Panc1 (cell line): ENCODE measurements around the gene LARGE2. TPM values are rescaled to one million over a fixed set of nuclear protein-coding genes. Genes with fewer than 3 reads are reported as not detected.
A peak's percentile ranks its signal among the peaks of the same experiment; 100 is the strongest.

Experiments
- ATAC-seq: fragments of 200-7000 bp; cut with Tn5 transposase; 2 replicates; pipeline ENCODE4 v1.9.1; 2020; ENCODE audit warnings: mild to moderate bottlenecking, moderate library complexity
- BruUV-seq: library from RNA; stranded (reverse); fragments of 400-500 nt; replicated peaks from 2 replicates; lab custom pipeline; 2021; lab: Mats Ljungman, UMichigan
- CTCF ChIA-PET: fragments of 300-600 bp; sonication (Branson Sonifier 250); formaldehyde crosslinking; loops from one replicate; lab custom pipeline; 2022; ENCODE audit warnings: antibody characterized with exemption; lab: Charles Lee
- POLR2A ChIA-PET: fragments of 300-600 bp; sonication (Branson Sonifier 250); formaldehyde crosslinking; loops from one replicate; lab custom pipeline; 2022; ENCODE audit warnings: antibody characterized with exemption; lab: Charles Lee
- DNase-seq: peaks from one replicate; pipeline ENCODE4 v3.0.0-alpha.2; 2010; ENCODE audit warnings: low read depth, low spot score
- H3K27ac ChIP-seq: 2 replicates; pipeline ENCODE4 v1.5.1; 2011; ENCODE audit warnings: mild to moderate bottlenecking, low read length, inconsistent platforms
- H3K27me3 ChIP-seq: fragments of 200-500 bp; sonication (Bioruptor generic); 2 replicates; pipeline ENCODE4 v1.6.0; 2014; ENCODE audit warnings: low read length, inconsistent platforms; ENCODE audit not compliant: control insufficient read depth, insufficient read depth
- H3K36me3 ChIP-seq: fragments of 200-500 bp; sonication (Bioruptor generic); 2 replicates; pipeline ENCODE4 v1.5.1; 2014; ENCODE audit warnings: inconsistent platforms, mild to moderate bottlenecking, low read length, moderate library complexity; ENCODE audit not compliant: control insufficient read depth, insufficient read depth
- H3K4me1 ChIP-seq: 2 replicates; pipeline ENCODE4 v1.5.1; 2011; ENCODE audit warnings: inconsistent platforms, mild to moderate bottlenecking, low read length, moderate library complexity; ENCODE audit not compliant: control insufficient read depth, insufficient read depth
- H3K4me3 ChIP-seq, 2 experiments: 2 replicates each; pipeline ENCODE4 v1.5.1; 2011 to 2012; ENCODE audit warnings: low read depth in 2 of 2, low read length in 2 of 2, mild to moderate bottlenecking in 2 of 2, inconsistent platforms in 1 of 2, moderate library complexity in 1 of 2
- H3K9me3 ChIP-seq: fragments of 200-500 bp; sonication (Bioruptor generic); 2 replicates; pipeline ENCODE4 v1.5.1; 2014; ENCODE audit warnings: low read depth, mild to moderate bottlenecking, inconsistent platforms, low read length, moderate library complexity; ENCODE audit not compliant: control insufficient read depth, insufficient read depth
- CTCF ChIP-seq: fragments of 450-650 bp; IDR thresholded peaks from 2 replicates; pipeline ENCODE4 v1.5.1; 2017; ENCODE audit warnings: mild to moderate bottlenecking
- POLR2AphosphoS5 ChIP-seq: IDR thresholded peaks from 2 replicates; pipeline ENCODE4 v1.6.1; 2012; ENCODE audit warnings: mild to moderate bottlenecking, low read depth, low read length, moderate library complexity
- REST ChIP-seq, 2 experiments: IDR thresholded peaks; 2 replicates each; pipeline ENCODE4 v1.6.1; 2011 to 2012; ENCODE audit warnings: low read depth in 2 of 2, control low read depth in 1 of 2, low read length in 1 of 2, mild to moderate bottlenecking in 1 of 2, moderate library complexity in 1 of 2; ENCODE audit not compliant: insufficient read depth in 1 of 2
- SIN3A ChIP-seq: IDR thresholded peaks from 2 replicates; pipeline ENCODE4 v1.6.1; 2012; ENCODE audit warnings: low read depth, mild to moderate bottlenecking, low read length, moderate library complexity, borderline replicate concordance; ENCODE audit not compliant: insufficient read depth
- TCF7L2 ChIP-seq: IDR thresholded peaks from 2 replicates; pipeline ENCODE4 v1.6.1; 2011; ENCODE audit warnings: mild to moderate bottlenecking, low read depth, low read length, inconsistent platforms
- in situ Hi-C: cut with HindIII; loops from 2 replicates; pipeline ENCODE4 v1.10.0; 2016; ENCODE audit warnings: low sequenced_read_pairs, low pct_unique_long_range_greater_than_20kb
- intact Hi-C: fragments of 100-400 bp; cut with micrococcal nuclease; formaldehyde crosslinking; loops from one replicate; pipeline ENCODE4 v1.10.0; 2022; ENCODE audit not compliant: unreplicated experiment
- total RNA-seq: library from RNA; stranded (reverse); gene quantifications from one replicate; pipeline ENCODE4 v1.2.1, GENCODE V29; 2021; ENCODE audit not compliant: unreplicated experiment

LARGE2 gene
- total RNA-seq, 1 experiment from 2014 or later, result 1.4 TPM

GRCh38 chr11:45931739-45932138 is 9.3 kb downstream of the LARGE2 start:
- in situ Hi-C loops, result no loop called here
- TF ChIP-seq REST (IDR thresholded peaks at IDR 0.05; ENCODE audit: insufficient read depth in 1 of 2, low read depth in 2 of 2, low read length in 1 of 2), result no peak
- TF ChIP-seq CTCF, result no peak
- TF ChIP-seq TCF7L2, result no peak
- TF ChIP-seq SIN3A, result no peak
- no peak for TF ChIP-seq POLR2AphosphoS5
- peaks cover 11% of the 10 kb centered on the region for H3K36me3 ChIP-seq
- ChIA-PET CTCF (no interaction called here), POLR2A (no interaction called here)
- H3K4me1 ChIP-seq, result no peaks in the 10 kb centered on the region
- H3K4me3 ChIP-seq, result no peak overlapping the region
- DNase-seq (no peak), ATAC-seq (no peak)
- intact Hi-C loops, result no loop called here
- H3K9me3 ChIP-seq, result no peaks in the 10 kb centered on the region
- no peaks in the 10 kb centered on the region for H3K27me3 ChIP-seq
- BruUV-seq, result no TSS peak
- H3K27ac ChIP-seq, result no peak overlapping the region

- H3K27me3 ChIP-seq, result no peaks in the 10 kb centered on the region
- no peaks in the 10 kb centered on the region for H3K9me3 ChIP-seq
- DNase-seq (no peak), ATAC-seq (no peak)
- no peak for TF ChIP-seq TCF7L2
- peaks cover 11% of the 10 kb centered on the region for H3K36me3 ChIP-seq
- no TSS peak for BruUV-seq
- in situ Hi-C loops, result no loop called here
- no peaks in the 10 kb centered on the region for H3K4me1 ChIP-seq
- CTCF ChIA-PET, result no interaction called here
- POLR2A ChIA-PET, result no interaction called here
- H3K27ac ChIP-seq, result no peak overlapping the region
- intact Hi-C loops, result no loop called here
- no peak overlapping the region for H3K4me3 ChIP-seq
These were observed 9.8 kb downstream of the LARGE2 start for GRCh38 chr11:45932217-45932616.

- ATAC-seq, result no peak
- ChIA-PET POLR2A (no interaction called here), CTCF (no interaction called here)
- TF ChIP-seq TCF7L2, result no peak
- TF ChIP-seq REST (IDR thresholded peaks at IDR 0.05; ENCODE audit: insufficient read depth in 1 of 2, low read depth in 2 of 2, low read length in 1 of 2), result no peak
- no peak for TF ChIP-seq CTCF
- TF ChIP-seq POLR2AphosphoS5, result no peak
- no peak for TF ChIP-seq SIN3A
- Histone ChIP-seq H3K9me3 (no peaks in the 10 kb centered on the region), H3K4me3 (no peak overlapping the region), H3K27ac (no peak overlapping the region), H3K4me1 (no peaks in the 10 kb centered on the region), H3K36me3 (peaks cover 12% of the 10 kb centered on the region), H3K27me3 (no peaks in the 10 kb centered on the region)
- TSS peak; percentile 65 for BruUV-seq
- intact Hi-C loops (no loop called here), in situ Hi-C loops (no loop called here)
- DNase-seq, result no peak
These were observed 10.8 kb downstream of the LARGE2 start for GRCh38 chr11:45933131-45933831.
